SIG-M5 (cell line): ENCODE results near the gene IQGAP2.

Experiments used
- DNase-seq: peaks from one replicate; lab custom pipeline; 2025; lab: John Stamatoyannopoulos, UW

Gene IQGAP2

DNA sequence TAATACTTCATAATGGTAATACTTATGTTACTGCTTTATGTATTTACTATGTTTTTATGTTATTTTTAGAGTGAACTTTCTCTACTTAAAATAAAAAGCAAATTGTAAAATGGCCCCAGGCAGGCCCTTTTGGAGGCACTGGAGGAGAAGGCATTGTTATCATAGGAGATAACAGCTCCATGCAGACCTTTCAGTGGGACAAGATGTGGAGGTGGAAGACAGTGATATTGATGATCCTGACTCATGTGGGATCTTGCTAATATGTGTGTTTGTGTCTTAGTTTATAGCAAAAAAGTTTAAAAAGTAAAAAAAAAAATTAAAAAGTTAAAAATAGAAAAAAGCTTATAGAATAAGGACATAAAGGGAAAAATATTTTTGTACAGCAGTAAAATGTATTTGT lies 74.5 kb downstream of the IQGAP2 start:
- no peak for DNase-seq

GRCh38 chr5:76479281-76479680 lies 76.2 kb downstream of the IQGAP2 start:
- DNase-seq, result no peak

GRCh38 chr5:76479973-76480667 lies 77.0 kb downstream of the IQGAP2 start:
- DNase-seq, result no peak

DNA sequence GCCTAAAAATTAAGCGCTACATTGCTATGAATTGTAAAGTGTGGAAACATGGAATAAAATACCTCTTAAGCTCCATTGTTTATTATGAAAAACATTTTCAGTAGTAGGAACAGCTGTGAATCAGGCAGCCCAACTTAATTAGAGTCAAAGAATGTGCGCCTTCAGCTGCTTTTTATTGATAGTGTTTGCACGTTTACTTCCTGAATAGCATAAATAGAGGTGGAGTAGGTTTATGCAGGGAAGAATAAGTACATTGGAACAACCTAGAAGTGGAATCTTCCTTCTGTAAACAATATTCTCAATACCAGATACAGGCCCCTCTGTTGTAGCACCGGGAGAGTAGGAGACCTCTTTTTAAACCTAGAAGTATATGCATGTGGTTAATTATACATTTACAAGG lies 79.9 kb downstream of the IQGAP2 start:
- no peak for DNase-seq

DNA sequence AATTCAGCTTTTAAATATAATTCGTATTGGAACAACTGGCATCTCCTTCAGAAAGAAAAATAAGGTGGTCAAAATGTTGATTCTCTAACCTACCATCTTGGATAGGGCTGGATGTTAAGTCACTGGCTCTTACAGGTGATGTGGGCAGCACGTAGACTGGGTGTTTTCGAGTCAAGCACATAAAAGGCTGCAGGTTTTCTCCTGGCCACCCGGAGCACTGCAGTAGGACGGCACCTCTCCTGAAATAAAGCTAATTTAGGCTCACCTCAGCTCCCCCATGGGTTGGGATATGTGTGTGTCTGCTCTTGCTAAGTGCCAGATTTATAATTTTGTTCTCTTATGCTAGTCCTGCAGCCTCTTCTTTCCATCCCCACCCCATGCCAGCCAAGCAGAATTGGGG lies 80.3 kb downstream of the IQGAP2 start:
- DNase-seq, result no peak

GRCh38 chr5:76483881-76484280 lies 80.8 kb downstream of the IQGAP2 start:
- DNase-seq, result no peak

GRCh38 chr5:76485511-76485910 lies 82.4 kb downstream of the IQGAP2 start:
- no peak for DNase-seq

DNA sequence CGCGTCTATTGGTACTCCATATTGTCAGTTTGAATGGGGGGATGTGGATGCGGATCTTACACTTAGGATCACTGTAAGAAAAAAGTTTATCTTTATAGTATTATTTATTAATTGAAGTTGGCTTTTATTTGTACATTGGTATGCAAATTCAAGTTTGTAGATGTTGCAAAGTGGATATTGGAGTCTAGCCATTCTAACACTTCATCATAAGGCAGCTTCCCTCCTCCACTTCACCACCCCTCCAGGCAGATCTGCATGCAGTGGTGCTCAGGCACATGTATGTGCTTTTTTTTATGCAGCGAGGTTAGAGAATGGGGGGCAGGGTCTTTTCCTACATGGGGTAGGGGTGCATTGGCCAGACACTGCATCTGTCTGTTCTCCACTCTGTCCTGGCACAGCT lies 84.3 kb downstream of the IQGAP2 start:
- DNase-seq, result no peak

DNA sequence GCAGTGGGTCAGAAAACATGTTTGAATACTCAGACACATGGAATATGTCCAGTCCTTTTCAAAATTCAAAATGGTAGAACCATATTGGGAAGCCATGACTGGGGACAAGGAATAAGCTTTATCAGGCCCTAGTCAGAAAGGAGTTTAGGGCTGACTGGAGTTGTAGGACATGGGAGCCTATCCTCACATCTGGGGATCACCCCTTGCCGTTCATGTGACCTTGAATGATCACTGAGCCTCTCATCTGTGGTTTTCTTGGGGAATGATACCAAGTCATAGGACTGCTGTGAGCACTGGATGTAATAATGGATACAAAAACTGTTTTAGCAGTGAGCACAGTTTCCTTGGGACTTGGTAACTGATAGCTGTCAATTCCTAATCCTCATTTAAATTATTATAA lies 84.7 kb downstream of the IQGAP2 start:
- DNase-seq, result no peak

DNA sequence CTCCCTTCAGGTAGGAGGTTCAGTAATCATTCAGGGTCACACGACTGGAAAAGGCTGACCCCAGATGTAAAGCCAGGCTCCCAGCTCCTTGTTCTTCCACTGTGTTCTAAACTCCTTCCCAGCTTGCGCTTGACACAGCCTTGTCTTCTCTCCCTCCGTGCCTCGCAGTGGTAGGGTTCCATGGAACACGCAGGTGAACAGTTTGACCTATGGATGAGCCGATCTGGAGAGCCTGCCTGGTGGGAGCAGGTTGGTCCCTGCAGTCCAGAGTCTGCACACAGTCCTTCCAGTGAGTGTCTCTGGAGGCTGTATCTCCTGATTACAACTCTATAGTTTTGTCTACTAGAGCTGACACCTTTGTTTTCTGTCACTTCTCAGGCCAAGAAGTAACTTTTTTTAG lies 85.9 kb downstream of the IQGAP2 start:
- DNase-seq, result no peak

GRCh38 chr5:76489877-76490688 lies 87.0 kb downstream of the IQGAP2 start:
- DNase-seq, result no peak

GRCh38 chr5:76490960-76491359 lies 87.9 kb downstream of the IQGAP2 start:
- no peak for DNase-seq

- no peak for DNase-seq
These were observed 89.7 kb downstream of the IQGAP2 start for GRCh38 chr5:76492819-76493189.

DNA sequence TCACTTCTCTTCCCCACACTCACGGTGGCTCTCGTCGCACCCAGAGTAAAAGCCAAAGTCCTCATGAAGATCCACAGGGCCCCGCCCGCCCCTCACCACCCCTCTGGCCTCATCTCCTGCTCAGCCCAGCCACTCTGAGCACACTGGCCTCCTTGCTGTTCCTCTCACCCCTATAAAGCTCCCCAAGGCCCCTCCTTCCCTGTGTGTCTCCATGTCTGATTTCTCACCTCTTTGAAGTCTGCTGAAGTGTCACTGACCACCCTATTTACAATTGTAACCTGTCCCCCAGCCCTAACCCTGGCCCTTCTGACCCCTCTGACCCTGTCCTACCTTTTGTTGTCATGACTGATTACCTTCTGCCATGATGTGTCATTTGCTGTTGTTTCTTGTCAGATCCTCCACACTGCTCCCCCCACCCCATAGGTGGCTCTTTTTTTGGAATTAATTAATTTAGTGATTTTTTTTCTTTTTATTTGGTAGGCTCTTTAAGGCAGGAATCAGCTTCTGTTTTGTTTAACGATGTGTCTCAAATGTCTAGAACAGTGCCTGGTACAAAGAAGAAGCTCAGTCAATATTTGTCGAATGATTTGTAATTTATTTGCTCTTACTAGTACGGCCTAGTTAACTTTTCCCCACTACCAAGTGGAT lies 90.2 kb downstream of the IQGAP2 start:
- DNase-seq, result no peak

DNA sequence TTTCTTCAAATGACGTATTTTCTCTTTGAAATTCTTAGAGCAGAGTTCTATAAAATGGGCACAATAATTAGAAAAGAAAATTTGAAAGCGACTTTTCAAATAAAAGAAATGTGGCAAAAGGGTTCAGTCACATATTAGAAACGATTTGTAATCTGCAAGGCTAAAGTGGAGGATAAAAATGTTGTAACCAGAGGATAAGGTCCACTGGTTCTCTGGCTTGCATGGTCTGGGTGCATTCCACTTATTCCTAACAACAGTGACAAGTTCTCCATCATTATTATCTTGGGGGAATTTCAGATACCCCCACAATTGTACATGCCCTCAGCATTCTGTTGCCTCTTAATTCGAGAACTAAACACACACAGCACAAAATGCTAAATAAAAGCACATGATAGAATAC lies 91.1 kb downstream of the IQGAP2 start:
- DNase-seq, result no peak

DNA sequence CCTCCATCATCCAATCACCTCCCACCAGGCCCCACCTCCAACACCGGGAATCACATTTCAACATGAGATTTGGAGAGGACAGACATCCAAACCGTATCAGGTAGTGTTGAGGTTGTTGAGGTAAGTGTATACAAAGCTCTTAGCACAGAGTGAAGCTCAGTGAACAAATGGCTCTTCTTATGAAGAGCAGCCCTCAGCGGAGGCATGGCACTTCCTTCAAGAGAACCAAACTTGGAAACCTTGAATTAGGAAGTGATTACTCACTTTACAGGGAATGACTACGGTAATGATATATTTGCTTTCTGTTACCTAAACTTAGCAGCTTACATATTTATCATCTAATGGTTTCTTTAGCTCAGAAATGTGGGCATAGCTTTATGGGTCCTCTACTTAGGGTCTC lies 92.8 kb downstream of the IQGAP2 start:
- DNase-seq, result no peak

DNA sequence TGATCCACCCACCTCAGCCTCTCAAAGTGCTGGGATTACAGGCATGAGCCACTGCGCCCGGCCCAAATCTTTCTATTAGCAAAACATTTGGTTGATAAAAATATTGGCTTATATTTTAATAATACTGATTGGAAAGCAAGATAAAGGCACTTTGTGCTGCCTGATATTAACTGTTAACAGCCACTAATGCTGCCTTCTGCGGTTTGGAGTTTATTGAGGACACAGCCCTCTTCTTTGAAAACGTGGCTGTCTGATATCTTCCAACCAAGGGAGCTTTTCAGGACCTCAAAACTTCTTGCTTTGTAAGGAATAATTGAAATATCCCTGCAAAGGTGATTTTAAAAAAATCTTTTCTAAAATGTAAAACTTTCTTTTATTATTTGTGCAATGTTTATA lies 94.0 kb downstream of the IQGAP2 start:
- no peak for DNase-seq

DNA sequence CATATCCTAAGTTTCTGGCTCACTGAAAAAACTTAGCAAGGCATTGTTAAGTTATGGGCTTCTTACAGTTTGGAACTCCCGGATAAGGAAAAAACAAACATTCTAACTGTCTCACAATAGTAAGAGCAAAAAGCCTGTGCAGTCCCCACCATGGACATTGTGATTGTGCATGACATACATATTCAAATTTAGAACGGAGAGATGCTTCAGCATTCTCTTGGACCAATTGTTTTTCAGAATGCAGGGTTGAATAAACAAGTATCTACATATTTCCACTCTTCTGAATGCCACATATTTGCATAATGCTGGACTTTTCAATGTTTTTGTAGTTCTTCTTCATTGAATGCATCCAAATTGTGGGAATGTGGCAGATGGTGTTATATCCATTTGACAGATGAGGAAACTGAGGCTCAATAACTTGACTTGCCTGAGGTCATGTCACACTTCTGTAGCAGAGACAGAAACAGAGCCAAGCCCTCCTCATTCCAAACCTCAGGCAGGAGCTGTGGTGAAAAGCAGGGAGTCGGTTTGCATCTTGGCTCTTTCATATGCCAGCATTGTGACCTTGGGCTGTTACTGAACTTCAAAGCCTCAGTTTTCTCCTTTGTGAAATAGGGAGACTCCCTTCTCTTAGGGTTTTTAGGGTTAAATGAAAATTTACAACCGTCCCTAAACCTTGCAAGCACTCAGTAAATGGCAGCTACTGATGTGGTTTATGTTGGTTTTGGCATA lies 95.1 kb downstream of the IQGAP2 start:
- DNase-seq, result no peak

GRCh38 chr5:76499507-76500161 lies 96.5 kb downstream of the IQGAP2 start:
- no peak for DNase-seq

GRCh38 chr5:76500633-76501393 lies 97.7 kb downstream of the IQGAP2 start:
- no peak for DNase-seq

GRCh38 chr5:76503929-76504328 lies 100.8 kb downstream of the IQGAP2 start:
- DNase-seq, result no peak
